Right renal cortex interstitium (tissue), 3 donors: ENCODE measurements around the gene GINS2. TPM values are rescaled to one million over a fixed set of nuclear protein-coding genes. Genes with fewer than 3 reads are reported as not detected.

Source experiments
- DNase-seq, 3 donors: peaks; one replicate each; pipeline ENCODE4 v3.0.0-alpha.2; 2013; ENCODE audit warnings: low read depth in 3 of 3, low spot score in 2 of 3
- polyA plus RNA-seq, 3 donors: library from polyadenylated mRNA; unstranded; fragments of 120-200 nt; gene quantifications; one replicate each; pipeline ENCODE4 v1.2.1, GENCODE V29; 2013; ENCODE audit not compliant: insufficient read length in 3 of 3

GINS2 gene
- polyA plus RNA-seq, 3 donors = 16.0 to 21.5 (median 20.4) TPM

DNA sequence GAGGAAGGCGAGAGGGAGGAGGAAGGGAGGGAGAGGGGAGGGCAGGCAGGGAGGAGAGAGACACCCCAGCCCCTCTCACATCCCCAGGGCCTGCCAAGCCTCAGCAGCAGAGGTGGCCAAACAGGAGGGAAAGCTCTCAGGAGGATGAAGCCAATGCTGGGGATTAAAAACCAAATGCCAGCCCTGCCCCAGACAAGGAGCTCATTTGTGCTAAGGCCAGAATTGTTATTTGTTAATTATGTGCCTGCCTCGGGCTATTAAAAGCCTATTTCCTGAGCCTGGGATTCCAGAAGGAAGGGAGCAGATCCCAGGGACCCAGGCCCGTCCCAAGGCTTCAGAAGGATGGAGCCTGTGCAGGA, 27.9 kb upstream of the GINS2 start:
- no peak for DNase-seq

DNA sequence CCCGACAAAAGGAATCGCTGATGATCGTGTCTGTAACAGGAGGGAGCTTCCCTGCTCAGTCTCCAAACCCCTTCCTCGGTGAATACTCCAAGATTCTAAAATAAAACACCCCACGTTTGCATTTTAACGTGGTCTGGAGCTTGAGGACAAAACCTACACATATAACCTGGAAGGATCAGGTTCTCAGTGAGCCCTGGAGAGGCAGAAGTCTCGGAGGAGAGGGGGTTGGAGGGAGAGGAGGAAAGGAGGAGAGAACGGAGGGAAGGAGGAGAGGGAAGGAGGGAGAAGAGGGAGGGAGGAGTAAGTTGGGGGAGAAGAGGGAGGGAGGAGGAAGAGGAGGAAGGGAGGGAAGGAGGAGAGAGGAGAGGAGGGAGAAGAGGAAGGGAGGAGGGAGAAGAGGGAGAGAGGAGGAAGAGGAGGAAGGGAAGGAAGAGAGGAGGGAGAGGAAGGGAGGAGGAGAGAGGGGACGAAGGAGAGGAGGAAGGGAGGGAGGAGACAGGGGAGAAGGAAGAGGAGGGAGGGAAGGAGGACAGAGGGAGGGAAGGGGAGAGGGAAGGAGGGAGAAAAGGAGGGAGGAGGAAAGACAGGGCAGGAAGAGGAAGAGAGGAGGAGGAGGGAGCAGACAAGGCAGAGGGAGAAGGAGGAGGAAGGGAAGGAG, 27.4 kb upstream of the GINS2 start:
- DNase-seq = no peak

DNA sequence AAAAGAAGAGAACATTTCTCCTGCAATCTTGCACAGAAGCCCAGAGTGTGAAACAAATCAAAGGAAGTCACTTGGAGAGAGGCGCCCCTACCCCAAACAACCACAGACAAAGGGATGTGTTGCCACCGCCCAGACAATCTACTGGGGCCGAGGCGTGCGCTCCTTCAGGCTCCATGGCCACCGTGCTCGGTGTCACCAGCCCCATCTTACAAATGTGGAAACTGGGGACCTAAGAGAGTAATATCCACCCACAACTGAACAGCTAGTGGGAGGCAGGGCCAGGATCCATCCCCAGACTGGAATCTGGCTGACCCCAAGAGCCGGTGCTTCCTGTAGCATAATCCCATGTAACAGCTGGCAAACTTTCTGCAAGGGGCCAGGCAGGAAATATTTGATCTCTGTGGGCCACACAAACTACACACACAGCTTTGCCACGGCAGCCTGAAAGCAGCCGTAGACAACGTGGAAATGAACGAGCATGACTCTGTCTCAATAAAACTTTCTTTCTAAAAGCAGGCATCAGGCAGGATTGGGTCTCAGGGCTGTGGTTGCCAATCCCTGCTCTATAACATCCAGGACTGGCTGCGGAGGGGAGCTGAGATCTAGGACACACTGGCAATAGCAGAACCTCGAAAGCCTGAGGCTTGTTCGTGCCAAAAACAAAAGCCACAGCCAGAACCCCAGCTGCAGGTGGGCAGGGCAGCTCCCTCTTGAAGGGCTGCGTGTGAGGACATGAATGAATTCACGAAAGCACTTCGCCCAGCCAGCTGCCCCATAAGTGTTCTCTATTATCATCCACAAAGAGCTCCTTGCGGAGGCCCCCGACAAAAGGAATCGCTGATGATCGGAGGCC, 26.6 kb upstream of the GINS2 start:
- DNase-seq = no peak

DNA sequence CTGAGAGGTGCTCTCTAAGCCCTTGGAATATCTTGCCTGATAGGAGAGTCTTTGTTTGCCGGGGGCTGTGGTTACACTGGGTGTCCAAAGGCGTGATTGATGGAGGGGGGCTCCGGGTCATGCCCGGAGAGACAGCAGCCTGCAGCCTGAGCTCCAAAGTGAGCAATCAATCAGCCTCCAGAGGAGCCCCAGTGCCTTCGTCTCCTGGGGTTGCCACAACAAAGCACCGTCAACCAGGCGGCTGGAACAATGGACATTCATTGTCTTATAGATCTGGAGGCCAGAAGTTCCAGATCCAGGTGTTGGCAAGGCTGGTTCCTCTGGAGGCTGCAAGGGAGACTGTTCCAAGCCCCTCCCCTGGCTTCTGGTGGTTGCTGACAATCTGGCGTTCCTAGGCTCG, 24.0 kb upstream of the GINS2 start:
- DNase-seq = no peak

DNA sequence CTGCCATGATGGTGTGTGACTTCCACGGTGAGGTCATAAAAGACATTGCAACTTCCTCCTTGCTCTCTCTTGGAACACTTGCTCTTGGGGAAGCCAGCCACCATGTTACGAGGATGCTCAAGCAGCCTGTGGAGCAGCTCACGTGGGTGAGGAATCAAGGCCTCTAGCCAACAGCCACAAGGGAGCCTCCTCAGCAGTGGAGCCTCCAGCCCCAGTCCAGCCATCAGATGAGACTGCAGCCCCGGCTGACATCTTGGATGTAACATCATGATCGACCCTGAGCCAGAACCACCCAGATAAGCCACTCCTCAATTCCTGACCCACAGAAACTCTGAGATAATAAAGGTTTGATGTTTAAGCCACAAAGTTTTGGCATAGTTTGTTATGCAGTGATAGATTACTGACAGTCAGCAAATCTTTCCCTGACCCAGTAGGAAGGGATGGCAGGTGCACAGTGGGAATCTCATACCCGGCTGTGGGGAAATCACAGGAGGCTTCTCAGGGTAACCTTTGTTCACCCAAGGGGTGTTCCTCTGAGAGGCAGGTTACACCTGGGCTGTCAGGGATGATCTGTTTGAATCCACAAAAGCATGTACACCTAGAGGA, 23.3 kb upstream of the GINS2 start:
- DNase-seq = no peak

DNA sequence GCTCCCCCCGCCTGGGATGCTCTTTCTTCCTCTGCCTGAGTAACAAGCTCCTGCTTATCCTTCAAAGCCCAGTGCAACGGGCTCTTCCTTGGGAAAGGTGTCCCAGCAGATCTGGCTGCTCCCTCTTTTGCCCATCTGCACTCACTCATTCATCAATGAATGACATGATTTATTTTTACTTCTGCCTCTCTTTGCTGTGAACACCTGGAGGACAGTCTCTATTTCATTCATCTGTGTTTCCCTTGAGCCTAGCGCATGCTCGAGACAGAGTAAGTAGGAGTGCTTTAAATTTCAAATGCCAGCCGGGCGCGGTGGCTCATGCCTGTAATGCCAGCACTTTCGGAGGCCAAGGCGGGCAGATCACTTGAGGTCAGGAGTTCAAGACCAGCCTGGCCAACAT, 22.0 kb upstream of the GINS2 start:
- DNase-seq = no peak

DNA sequence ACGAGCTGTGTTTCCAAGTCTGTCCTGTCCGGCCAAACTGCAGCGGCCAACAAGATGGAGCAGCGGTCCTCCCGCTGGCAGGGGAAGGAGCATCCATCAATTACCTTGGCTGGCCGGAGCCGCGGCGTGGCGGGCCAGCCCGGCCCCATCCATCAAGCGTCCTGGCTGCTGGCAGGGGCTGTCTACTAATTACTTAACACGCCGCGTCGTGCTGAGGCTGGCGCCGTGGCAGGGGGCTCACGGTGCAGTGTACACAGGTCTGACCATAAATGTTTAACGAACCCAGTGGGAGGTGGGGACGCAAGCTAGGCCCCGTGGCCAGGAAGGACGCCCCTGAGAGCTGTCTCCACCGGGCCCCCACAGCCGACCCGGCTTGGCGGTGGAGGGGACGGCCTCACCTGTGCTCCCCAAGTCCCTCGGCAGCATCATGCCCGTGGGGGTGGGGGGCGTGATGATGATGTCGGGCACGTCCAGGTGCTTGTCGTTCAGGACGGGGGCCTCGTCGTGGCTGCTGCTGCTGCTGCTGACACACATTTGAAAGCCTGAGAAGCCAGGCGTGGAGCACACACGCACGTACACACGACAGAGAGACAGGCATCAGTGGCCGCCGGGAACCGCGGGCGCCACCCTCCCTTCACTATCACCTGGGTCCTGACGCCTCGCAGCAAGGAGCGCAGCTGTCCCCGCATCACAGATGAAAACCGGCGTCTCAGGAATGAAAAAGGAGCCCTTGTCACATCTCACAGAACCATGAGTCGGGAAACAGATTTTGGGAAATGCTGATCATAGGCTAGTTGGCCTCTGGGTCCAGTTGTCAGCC, 21.2 kb upstream of the GINS2 start:
- DNase-seq = no peak

DNA sequence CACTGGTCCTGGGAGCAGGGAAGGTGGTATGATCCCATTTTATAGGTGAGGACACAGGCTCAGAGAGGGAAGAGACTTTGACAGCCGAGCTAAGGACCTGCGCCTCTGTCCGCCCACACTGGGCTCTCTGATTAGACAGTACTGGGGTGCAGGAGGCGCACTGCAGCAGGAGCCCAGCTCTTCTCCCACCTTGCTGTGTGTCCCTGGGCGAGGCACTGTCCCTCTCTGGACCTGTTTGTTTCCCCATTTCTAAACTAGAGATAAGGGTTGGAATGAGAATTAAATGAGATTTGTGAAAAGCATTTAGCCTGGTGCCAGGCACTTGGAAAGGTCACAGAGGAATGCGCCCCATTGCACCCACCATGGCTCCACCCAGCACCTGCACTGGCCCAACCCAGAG, 19.6 kb upstream of the GINS2 start:
- no peak for DNase-seq

DNA sequence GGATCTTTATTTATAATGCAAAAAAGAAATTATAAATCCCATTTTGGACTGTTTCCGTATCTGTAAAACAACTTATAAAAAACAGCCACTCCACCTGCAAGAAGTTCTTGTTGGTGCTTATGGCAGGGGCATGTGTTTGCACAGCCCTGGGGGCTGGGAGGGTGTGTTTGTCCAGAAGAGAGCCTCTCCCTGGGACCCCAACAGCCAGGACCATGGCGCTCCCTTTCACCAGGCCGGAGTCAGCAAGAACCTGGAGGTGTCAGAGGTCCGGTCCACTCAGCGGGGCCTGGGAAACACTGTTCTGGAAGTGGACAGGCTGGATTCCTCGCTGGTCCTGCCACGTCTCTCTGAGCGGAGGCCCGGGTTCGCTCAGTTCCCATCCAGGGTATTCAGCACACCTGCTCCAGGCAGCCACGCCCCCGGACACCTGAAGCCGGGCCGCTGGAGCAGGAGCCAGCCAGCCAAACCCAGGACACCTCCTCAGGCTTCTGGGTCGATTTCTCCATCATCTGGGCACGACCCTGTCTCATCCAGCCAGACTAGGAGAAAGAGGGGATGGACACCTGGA, 18.9 kb upstream of the GINS2 start:
- DNase-seq = no peak

DNA sequence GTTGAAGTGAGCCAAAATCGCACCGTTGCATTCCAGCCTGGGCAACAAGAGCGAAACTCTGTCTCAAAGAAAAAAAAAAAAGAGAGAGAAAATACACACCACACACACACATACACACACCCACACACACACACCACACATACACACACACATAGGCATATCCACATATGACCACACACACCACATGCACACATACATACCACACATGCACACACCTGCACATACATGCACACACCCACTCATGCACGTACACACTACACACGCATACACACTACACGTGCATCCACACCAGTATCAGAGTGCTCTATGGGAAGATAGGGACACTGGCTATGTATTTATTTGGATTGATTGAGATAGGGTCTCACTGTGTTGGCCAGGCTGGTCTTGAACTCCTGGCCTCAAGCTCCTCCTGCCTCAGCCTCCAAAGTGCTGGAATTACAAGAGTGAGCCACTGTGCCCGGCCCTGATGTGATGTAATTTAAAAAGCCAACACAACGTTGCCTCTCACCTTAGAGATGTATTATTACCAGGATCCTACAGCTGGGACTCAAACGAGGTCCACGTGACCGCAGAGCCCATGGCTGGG, 17.8 kb upstream of the GINS2 start:
- DNase-seq = no peak

DNA sequence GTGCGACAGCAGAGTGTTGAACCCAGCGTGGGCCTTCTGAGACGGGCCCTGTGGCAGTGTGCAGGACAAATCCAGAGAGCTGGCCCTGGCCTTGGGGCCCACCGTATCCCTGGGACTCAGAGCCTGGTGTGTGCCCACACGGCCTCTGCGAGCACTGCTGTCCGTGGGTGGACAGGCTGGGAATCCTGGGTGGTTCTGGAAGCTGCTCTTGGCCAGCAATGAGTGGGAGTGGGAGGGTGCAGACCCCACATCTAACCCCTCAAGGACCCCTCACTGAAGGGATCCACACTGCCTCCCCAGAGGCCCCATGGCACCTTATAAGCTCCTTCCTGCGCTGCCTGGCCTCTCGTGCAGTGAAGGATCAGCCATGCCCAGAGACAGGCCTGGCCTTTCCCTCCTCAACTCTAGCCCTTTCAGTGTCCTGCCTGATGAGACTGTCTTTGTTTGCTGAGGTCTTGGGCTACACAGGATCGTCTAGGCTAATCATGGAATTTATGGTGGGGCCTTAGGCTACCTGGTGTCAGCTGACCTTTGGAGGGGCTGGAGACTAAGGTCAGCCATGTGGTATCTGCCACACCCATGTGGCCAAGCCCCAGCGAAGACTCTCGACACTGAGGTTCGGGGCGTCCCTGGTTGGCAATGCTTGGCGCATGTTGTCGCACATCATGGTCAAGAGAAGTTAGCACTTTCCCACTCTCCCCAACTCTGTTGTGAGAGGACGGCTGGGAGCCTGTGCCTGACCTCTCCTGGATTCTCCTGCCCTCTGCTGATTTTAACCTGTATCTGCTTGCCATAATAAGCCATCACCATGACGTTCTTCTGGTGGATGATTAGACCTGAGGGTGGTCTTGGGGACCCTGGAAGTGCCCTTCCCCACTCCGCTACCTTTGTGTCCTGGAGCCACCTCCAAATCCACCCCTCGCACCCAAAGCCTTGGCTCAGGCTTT, 16.4 kb upstream of the GINS2 start:
- no peak for DNase-seq

DNA sequence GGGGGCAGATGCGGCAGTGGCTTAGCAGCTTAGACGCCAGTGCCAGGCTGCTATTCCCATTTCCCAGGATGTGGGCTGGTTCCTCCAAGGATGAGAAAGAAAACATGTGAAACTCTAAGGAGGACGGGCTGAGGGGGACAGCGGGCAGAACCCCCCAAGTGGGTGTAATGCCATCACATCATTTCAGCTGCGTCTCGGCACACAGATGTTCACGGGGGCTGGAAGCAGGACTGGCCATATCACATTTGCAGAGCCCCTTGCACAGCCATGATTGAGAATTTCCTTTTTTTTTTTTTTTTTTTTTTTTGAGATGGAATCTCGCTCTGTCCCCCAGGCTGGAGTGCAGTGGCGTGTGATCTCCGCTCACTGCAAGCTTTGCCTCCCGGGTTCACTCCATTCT, 15.3 kb upstream of the GINS2 start:
- DNase-seq = no peak

DNA sequence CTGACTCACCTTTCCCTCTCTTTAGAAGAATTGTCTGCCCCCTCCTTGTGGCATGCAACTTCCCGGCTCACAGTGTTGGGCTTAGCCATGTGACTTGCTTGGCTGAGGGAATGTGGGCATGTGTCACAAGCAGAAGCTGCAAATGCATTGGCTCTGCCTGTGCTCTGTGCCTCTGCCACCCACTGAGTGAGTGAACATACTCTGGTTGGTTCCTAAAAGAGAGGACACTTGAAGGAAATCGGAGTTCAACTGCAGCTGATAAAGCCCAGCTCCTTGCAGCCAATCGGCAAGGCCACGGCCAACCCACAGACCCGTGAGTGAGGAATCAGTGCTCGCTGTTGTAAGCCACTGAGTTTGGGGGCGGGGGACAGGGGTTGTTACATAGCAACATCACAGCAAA, 10.9 kb upstream of the GINS2 start:
- DNase-seq = no peak

DNA sequence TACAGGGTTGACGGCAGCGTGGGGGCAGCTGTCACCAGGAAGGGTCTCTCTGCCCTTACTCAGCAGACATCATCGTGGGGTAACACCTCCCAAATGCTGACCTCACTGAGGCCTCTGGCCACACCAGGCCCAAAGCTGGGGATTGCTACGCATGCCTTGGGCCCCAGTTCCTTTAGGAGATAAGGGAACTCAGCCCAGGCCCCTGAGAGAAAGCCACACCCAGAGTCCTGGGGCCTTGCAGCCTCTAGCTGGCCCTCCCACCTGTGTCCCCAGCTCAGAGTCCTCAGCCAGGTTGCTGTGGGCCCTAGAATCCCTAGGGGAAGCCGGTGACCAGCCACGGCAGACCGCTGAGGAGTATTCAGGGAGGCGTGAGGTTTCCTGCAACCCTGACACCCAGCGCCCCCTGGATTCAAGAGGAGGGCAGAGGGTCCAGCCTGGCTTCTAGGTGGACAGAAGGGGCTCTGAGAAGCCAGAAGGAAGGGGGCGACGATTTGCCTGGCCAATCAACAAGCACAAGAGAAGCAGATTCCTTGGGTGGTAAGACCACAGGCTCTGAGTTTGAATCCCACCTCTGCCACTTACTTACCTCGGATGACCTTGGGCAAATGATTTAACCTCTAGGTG, 10.3 kb upstream of the GINS2 start:
- DNase-seq = no peak

DNA sequence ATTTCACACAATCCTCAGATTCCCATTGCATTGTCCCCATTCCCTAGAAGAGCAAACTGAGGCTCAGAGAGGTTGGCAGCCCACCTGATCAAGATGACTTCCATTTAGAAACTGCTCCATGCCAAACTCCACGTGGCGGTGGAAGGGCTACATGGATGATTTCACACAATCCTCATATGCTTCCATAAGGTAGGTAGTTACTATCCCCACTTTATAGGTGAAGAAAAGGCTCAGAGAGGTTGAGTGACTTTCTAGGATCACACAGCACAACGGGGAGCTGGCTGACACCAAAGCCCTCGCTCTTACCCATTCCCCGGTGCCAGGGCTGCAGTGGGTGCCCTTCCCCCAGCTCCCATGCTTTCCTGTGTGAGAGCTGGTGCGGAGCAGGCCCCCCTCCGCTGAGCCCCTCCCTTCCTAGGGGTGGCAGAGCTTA, 9.7 kb upstream of the GINS2 start:
- no peak for DNase-seq

DNA sequence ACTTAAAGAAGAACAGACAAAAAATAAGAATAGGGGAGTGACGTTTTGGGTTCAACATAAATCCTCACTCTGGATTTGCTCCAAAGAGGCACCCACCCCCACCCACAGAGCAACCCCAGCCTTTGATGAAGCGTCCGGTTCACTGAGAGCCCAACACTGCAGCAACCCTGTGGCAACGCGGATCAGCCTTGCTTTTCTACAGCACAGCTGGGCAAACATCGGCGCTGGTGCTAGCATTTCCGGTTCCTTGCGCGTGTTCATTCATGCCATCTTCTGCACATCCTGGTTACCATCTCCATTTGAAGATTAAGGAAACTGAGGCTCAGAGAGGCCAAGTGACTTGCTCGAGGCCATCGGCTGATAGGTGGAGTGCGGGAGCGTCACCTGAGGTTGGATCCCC, 8.7 kb upstream of the GINS2 start:
- no peak for DNase-seq

DNA sequence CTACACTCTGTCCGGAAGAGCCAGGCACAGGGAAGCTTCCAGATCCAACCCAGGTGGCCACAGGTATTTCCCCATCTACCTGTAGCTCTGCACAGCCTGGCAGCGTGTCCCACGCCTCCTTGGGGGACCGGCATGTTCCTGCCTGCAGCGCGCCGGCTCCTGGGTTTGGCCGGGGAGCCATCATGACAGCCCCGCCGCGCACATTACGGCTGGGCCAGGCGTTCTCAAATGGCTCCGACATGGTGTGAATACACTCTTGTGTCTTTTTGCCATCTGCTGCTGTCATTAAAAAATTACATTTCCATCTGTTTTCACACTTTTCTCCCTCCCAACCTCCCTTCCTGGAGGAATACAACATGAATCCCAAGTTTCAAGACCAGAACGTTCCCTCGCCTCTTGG, 8.0 kb upstream of the GINS2 start:
- DNase-seq = no peak

DNA sequence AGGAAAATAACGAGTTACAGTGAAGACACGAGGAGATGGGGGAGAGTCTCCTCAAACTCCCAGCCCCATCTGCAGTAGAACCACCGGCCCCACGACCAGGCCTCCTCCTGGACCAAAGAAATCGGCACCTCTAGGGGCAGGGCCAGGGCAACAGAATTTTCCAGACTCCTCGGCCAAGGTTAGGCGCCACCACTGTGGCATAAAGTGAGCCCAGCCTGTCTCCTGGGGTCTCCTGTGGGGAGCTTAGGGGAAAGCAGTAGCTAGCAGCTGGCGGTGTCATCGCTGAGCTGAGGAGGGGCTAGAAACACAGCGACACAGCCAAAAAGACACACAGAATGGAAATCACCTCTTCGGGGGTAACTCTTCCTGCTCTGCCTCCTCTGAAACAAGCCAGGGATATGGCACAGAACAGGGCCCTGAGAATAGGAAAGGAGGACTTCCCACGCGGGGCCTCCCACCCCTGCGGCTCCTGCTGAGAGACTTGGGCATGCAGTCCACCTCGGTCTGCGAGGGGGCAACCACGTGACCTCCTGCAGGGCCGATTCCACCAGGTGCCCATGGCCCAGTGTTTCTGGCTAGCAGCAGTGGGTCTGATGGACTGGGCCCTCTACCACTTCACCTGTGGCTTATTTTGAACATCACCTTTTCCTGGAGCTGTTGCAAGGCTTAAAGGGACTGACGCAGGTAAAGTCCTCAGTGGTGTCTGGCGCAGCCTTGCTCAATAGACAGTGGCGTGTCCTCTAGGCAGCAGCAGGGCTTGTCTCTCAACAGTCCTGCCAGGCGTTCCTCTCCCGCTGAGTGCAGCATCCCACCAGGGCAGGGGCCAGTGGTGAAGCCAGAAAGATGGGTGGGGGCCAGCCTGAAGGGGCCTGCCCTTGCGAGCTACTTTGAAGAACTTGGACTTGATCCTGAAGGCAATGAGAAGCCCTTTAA, 6.7 kb upstream of the GINS2 start:
- DNase-seq = no peak
